GM12892 (cell line): Measurements from ENCODE around the gene OR2M3.
"Not testable (repeated sequence)": the region's sequence is repeated elsewhere in the genome, so short reads cannot be mapped to it uniquely, and the experiment has no call there.

ENCODE experiments used
- DNase-seq: peaks from one replicate; pipeline ENCODE4 v3.0.0; 2011; ENCODE audit not compliant: insufficient read length
- FAIRE-seq: peaks from 2 replicates; lab custom pipeline; 2011; peaks lifted over from hg19 to GRCh38; lab: Jason Lieb, UNC
- POLR2A ChIP-seq: IDR thresholded peaks from 2 replicates; pipeline ENCODE4 v1.6.1; 2011; ENCODE audit warnings: low read depth, low read length, control low read depth
- POLR2AphosphoS5 ChIP-seq: IDR thresholded peaks from 2 replicates; pipeline ENCODE4 v1.6.1; 2011; ENCODE audit warnings: low read depth, low read length, control low read depth
- TAF1 ChIP-seq: IDR thresholded peaks from 2 replicates; pipeline ENCODE4 v1.6.1; 2011; ENCODE audit warnings: low read depth, mild to moderate bottlenecking, control low read depth, low read length, borderline replicate concordance

OR2M3 gene

GRCh38 chr1:248215880-248216279, 18.8 kb downstream of the OR2M3 start:
- no peak for TF ChIP-seq POLR2A
- no peak for TF ChIP-seq POLR2AphosphoS5
- TF ChIP-seq TAF1: no peak
- FAIRE-seq (no peak), DNase-seq (no peak)

GRCh38 chr1:248225537-248225936, 28.5 kb downstream of the OR2M3 start:
- no peak for FAIRE-seq
- DNase-seq: no peak
- no peak for TF ChIP-seq POLR2AphosphoS5
- no peak for TF ChIP-seq POLR2A
- no peak for TF ChIP-seq TAF1

- TF ChIP-seq POLR2A (no peak), TAF1 (no peak), POLR2AphosphoS5 (no peak)
- FAIRE-seq (no peak), DNase-seq (no peak)
Observed at GRCh38 chr1:248229360-248229908, 32.4 kb downstream of the OR2M3 start.

GRCh38 chr1:248231117-248231516, 34.1 kb downstream of the OR2M3 start, which contains the start of gene OR2M4:
Gene OR2M4, plus strand, starts transcription at chr1:248231417. Its CDS starts 7,512 bp downstream, at chr1:248238929.
- TF ChIP-seq POLR2AphosphoS5 (no peak), POLR2A (no peak), TAF1 (no peak)
- DNase-seq (no peak), FAIRE-seq (no peak)

- DNase-seq (no peak), FAIRE-seq (no peak)
- TF ChIP-seq TAF1 (no peak), POLR2A (no peak), POLR2AphosphoS5 (no peak)
Observed at GRCh38 chr1:248239478-248239877, 42.4 kb downstream of the OR2M3 start.

GRCh38 chr1:248243204-248243603, 46.1 kb downstream of the OR2M3 start:
- TF ChIP-seq TAF1 (no peak), POLR2AphosphoS5 (no peak), POLR2A (no peak)
- FAIRE-seq (peak; percentile 69), DNase-seq (peak; percentile 12)

GRCh38 chr1:248259309-248259708, 62.2 kb downstream of the OR2M3 start:
- FAIRE-seq, DNase-seq: not testable (repeated sequence)
